DMS114 treated with DMSO at 0.1 percent for 48 hours (cell line): ENCODE data around the gene DRD4.
"Not testable (repeated sequence)": the region's sequence is repeated elsewhere in the genome, so short reads cannot be mapped to it uniquely, and the experiment has no call there.

Source experiments
- DNase-seq: peaks from one replicate; lab custom pipeline; 2025; ENCODE audit not compliant: unreplicated experiment; lab: John Stamatoyannopoulos, UW

DRD4 gene

DNA sequence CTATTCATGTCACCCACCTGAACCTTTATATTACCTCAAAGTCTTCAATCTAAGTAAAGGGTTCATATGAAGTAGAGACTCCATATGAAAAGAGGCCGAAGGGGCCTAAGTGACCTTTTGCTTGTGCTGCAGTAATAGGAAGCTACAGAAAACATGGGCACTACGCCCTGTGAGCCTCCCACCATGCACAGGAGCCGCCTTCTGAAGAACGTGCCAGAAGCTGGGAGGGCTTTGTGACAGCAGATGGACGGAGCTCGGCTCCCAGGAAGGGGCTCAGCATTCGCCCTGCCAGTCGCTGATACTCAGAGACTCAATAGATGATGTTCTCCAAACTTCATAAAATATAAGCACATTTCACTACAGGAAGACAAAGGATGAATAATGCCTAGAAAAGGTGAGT is 36.8 kb downstream of the DRD4 start:
- DNase-seq, result no peak

DNA sequence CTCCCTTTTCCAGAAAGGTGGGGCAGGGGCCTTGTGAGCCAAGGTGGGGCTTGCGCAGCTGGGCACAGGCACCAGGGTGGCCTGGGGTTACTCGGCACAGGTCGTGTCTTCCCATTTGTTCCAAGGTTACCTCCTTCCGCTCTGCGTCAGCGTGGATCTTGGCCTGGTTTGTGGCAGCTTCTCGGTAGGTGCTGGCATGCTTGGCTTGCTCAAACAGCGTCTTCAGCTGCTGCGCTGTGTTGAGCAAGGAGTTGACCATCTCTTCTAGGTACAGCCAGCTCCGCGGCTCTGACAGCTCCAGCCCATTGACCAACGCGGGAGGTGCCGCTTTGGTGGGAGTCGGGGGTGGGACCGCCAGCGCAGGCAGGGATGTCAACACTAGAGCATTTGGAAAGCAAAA is 37.3 kb downstream of the DRD4 start:
- no peak for DNase-seq

DNA sequence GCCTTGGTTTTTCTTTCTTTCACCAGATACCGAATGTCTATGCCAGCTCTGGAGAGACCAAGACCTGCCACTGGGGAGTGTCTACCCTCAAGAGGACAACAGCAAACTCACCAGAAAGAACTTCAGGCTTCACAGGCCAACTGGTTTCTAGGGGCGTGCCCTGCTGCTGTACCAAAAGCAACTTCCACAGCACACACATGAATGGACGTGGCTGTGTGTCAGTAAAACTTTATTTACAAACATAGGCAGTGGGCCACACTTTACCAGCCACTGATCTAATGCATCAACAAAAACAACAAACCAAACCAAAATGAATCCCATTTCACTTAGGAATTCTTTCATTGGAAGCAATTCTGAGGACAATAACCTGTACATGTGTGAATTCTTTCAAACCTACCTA is 41.2 kb downstream of the DRD4 start:
- DNase-seq, result no peak

- no peak for DNase-seq
These were observed 42.5 kb downstream of the DRD4 start for GRCh38 chr11:679271-680207.

DNA sequence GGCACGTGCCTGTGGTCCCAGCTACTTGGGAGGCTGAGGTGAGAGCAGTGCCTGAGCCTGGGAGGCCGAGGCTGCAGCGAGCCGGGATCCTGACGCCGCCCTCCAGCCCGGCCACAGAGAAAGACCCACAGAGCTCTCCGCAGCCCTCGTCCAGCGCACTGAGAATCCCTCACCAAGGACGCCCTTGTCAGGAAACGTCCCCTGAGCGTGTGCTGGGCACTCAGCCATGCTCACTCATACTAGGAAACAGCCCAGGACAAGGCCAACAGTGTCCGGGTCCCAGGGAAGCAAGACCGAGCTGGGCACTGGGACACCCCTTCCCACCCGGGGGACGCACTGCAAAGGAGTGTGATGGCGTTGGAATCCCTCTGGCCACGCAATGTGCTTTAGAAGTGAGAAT is 43.4 kb downstream of the DRD4 start:
- DNase-seq, result no peak

DNA sequence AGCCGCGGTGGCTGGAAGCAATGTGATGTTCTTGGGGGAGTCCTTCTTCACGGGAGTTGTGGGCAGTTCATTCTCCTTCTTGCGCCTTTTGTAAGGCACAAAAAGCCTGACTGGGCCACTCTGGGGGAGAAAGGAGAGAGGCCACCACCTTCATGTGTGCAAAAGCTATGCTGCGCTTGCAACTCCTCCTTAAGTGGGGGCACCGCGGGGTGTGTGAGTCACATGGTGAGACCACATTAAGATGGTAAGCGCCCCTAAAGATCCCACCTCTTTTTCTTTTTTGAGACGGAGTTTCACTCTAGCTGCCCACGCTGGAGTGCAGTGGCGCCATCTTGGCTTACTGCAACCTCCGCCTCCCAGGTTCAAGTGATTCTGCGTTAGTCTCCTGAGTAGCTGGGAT is 43.9 kb downstream of the DRD4 start:
- DNase-seq, result no peak

DNA sequence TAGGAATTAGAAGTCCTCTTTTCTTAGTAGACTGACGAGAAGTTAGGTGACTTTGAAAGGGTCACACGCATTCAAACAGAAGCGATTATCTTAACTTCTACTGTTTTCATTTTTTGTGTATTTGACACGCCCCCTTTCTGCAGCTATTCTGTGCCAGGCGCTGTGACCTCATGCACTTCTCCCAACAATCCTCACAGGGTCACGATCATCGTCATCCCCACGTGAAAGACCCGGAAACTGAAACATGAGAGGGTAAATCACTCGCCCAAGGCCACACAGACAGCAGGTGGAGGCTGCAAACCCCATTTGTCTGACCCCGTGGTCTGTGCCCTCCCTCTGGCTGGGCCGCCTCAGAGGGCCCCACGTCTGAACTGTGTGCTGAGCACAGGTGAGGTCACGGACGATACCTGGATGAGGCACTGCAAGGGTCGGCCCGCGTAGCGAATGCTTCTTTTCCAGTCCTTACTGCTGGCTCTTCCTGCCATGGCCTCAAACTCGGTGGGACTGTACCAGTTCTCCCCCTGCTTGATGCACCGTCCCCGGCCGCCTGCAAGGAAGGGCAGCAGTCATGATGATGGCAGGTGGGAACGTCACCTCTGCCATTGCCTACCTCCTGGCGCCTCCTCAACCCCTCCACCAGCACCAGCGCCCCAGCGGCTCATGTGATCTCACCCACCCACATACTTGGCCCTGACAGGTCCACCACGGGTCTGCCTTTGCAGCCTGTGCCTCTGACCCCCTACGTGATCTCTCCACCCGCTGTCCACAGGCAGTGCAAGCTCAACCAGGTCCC is 49.6 kb downstream of the DRD4 start:
- no peak for DNase-seq

DNA sequence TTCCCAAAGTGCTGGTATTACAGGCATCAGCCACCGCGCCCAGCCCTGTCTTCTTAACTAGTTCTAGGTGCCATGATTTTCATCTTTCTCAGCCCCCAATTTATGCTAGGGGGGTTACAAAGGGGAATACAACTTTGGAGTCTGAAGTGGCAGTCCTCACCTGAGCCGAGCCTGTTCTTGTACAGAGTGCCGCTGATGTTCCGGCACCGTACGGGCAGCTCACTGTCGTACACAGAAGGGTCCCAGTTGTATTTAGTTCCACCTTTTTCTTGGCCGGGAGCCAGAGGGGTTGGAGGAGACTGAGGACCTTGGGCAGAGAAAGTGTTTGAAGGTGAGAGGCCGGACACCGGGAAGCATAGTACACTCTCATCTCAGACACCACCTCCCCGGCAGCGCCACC is 50.7 kb downstream of the DRD4 start:
- no peak for DNase-seq

DNA sequence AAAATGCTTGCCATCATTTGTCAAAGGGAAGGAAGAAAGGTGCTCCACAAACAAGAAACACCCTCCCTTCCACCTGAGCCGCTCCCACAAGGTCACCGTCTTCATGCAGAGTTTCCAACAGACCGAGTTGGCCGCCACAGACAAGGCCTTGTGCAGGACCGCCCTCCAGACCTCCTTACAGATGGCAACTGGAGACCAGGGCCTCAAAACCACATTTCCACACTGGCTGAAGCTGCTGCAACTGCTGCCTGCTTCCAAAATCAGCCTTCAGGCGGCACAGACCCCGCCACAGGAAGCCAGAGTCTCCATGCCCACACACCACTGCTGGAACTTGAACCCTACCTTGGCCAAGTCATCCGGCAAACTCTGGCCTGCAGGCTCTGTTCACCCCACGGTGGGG is 51.6 kb downstream of the DRD4 start:
- DNase-seq, result no peak

DNA sequence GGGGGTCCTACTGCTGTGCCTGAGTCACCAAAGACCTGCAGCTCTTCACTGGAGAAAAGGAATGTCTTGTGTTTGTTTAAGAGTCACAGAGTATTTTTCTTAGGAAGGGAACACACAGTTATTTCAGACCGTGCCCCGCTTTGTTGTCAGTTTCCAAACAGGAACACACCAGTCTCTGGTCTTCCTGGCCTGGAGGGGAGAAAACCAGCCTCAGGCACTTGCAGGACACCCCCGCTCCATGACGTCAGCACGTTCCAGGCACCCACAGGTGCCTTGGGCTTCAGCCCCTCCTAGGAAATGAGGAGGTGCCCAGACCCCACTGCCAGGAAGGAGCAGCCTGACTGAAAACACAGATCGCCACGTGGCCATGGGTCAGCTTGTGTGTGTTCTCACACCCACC is 52.6 kb downstream of the DRD4 start:
- DNase-seq, result no peak

- not testable (repeated sequence) for DNase-seq
These were observed 53.2 kb downstream of the DRD4 start for GRCh38 chr11:690244-690643.
